Esophagus muscularis mucosa (tissue), 4 donors: ENCODE measurements around the gene UQCR10. TPM values are rescaled to one million over a fixed set of nuclear protein-coding genes. Genes with fewer than 3 reads are reported as not detected.

Experiments
- DNase-seq: peaks from one replicate; pipeline ENCODE4 v3.0.0-alpha.2; 2017; ENCODE audit errors: extremely low spot score
- H3K27ac ChIP-seq, 4 donors: fragments of 200-600 bp; sonication (generic); replicated peaks in 1 of 4; 1 replicate in 3 of 4; 2 replicates in 1 of 4; pipeline ENCODE4 v1.5.1; 2016 to 2019; ENCODE audit warnings: mild to moderate bottlenecking in 1 of 4
- H3K27me3 ChIP-seq, 4 donors: fragments of 200-600 bp; sonication (generic); one replicate each; pipeline versions ENCODE4 v1.5.1 to v1.6.0; 2016 to 2019
- H3K36me3 ChIP-seq, 4 donors: fragments of 200-600 bp; sonication (generic); one replicate each; pipeline ENCODE4 v1.5.1; 2016 to 2019
- H3K4me1 ChIP-seq, 4 donors: fragments of 200-600 bp; sonication (generic); one replicate each; pipeline ENCODE4 v1.5.1; 2016 to 2019
- H3K4me3 ChIP-seq, 4 donors: fragments of 200-600 bp; sonication (generic); 1 replicate in 2 of 4; 2 replicates in 2 of 4; pipeline ENCODE4 v1.5.1; 2016 to 2019; ENCODE audit warnings: mild to moderate bottlenecking in 4 of 4, moderate library complexity in 1 of 4
- H3K9me3 ChIP-seq, 4 donors: fragments of 200-600 bp; sonication (generic); 1 replicate in 3 of 4; 2 replicates in 1 of 4; pipeline ENCODE4 v1.5.1; 2016 to 2019
- EP300 ChIP-seq: sonication (generic); formaldehyde crosslinking; IDR thresholded peaks from one replicate; pipeline ENCODE4 v1.6.1; 2017; ENCODE audit warnings: antibody characterized with exemption
- POLR2A ChIP-seq: fragments of 450-650 bp; IDR thresholded peaks from one replicate; pipeline ENCODE4 v1.6.1; 2017; ENCODE audit warnings: antibody characterized with exemption, moderate library complexity, mild to moderate bottlenecking, low read depth
- POLR2AphosphoS5 ChIP-seq, 2 donors: sonication (generic); formaldehyde crosslinking; IDR thresholded peaks; one replicate each; pipeline ENCODE4 v1.6.1; 2017; ENCODE audit warnings: antibody characterized with exemption in 2 of 2
- WGBS: methylation state at CpG from one replicate; pipeline ENCODE4 v1.1.5; 2018; 5-methylcytosine and 5-hydroxymethylcytosine counted together
- intact Hi-C: fragments of 100-400 bp; cut with DNase I; formaldehyde crosslinking; loops from one replicate; pipeline ENCODE4 v1.15.1; 2023
- total RNA-seq, 4 donors: library from RNA; depleted of rRNA; stranded (reverse); fragments of >200 nt; gene quantifications; one replicate each; pipeline versions ENCODE4 v1.1.0 to v1.2.1, GENCODE V29; 2016
- TF ChIP-seq, protein P1 (sequence below), 3 experiments: fragments of 200-600 bp in 2 of 3; fragments of 450-650 bp in 1 of 3; sonication (generic) in 2 of 3; IDR thresholded peaks; one replicate each; pipeline ENCODE4 v1.5.1; 2017 to 2019; ENCODE audit warnings: antibody characterized with exemption in 3 of 3, mild to moderate bottlenecking in 2 of 3, moderate library complexity in 1 of 3

UQCR10 gene
- total RNA-seq, 4 donors from 2014 or later = 57.5 to 81.7 (median 59.0) TPM

DNA sequence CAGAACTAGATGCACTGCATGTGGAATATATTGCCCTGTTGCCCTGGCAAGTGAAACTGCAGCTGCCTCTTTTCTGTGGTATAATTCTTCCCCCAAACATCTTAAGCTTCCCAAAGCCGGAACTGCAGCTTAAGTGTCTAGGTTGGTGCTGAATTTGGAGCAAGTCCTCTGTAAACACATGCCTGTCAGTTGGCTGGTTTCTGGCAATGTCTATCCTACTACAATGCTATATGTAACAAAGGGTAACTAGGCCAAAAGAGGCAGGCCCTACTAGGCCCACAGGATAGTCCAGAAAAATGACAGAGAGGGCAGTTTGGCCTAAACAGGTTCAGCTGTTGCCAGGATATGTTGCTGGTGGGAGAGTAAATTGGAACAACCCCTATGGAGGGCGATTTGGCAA, 43.0 kb downstream of the UQCR10 start:
- H3K36me3 ChIP-seq = peaks cover 55 to 96% (median 92%) of the 10 kb centered on the region in 4 donors
- TF ChIP-seq, protein P1, sequence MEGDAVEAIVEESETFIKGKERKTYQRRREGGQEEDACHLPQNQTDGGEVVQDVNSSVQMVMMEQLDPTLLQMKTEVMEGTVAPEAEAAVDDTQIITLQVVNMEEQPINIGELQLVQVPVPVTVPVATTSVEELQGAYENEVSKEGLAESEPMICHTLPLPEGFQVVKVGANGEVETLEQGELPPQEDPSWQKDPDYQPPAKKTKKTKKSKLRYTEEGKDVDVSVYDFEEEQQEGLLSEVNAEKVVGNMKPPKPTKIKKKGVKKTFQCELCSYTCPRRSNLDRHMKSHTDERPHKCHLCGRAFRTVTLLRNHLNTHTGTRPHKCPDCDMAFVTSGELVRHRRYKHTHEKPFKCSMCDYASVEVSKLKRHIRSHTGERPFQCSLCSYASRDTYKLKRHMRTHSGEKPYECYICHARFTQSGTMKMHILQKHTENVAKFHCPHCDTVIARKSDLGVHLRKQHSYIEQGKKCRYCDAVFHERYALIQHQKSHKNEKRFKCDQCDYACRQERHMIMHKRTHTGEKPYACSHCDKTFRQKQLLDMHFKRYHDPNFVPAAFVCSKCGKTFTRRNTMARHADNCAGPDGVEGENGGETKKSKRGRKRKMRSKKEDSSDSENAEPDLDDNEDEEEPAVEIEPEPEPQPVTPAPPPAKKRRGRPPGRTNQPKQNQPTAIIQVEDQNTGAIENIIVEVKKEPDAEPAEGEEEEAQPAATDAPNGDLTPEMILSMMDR (IDR thresholded peaks at IDR 0.05) = no peak
- no peak for TF ChIP-seq POLR2AphosphoS5 (IDR thresholded peaks at IDR 0.05)
- no peak for TF ChIP-seq POLR2A
- TF ChIP-seq EP300 = no peak
- peak overlapping the region in 2 of 4 donors; percentile 0 to 10 for H3K27ac ChIP-seq
- intact Hi-C loops = no loop called here
- WGBS = 42% methylated on average over 2 of the region's 2 CpGs
- no peaks in the 10 kb centered on the region for H3K27me3 ChIP-seq
- no peak overlapping the region for H3K4me3 ChIP-seq
- no peak for DNase-seq
- H3K4me1 ChIP-seq = peaks cover 0 to 14% (median 12%) of the 10 kb centered on the region in 4 donors
- H3K9me3 ChIP-seq = no peaks in the 10 kb centered on the region

DNA sequence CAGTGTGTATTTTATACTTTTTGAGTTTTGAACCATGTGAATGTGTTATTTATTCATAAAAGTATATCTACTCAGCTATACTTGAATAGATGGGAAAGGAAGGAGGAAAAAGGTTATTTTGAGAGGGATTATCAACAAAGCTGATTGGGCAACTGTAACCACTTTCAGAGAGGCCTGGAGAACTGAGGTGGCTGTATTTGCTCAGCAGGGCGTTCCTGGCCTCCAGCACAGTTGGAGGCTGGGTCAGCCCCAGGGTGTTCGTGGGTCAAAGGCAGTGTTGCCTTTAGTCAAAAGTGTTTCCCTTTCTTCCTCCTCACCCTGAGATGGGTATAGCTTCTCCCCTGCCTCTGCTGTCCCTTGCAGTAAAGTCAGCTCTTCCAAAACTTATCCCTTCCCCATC, 44.2 kb downstream of the UQCR10 start:
- peaks cover 43 to 95% (median 87%) of the 10 kb centered on the region in 4 donors for H3K36me3 ChIP-seq
- TF ChIP-seq, protein P1 (IDR thresholded peaks at IDR 0.05) = no peak
- TF ChIP-seq POLR2A = no peak
- no peak for TF ChIP-seq EP300
- H3K4me1 ChIP-seq = peaks cover 1 to 22% (median 15%) of the 10 kb centered on the region in 4 donors
- no peaks in the 10 kb centered on the region for H3K27me3 ChIP-seq
- no peak for DNase-seq
- 83% methylated on average over 2 of the region's 2 CpGs for WGBS
- H3K9me3 ChIP-seq = no peaks in the 10 kb centered on the region
- H3K4me3 ChIP-seq = no peak overlapping the region
- no peak overlapping the region for H3K27ac ChIP-seq
- intact Hi-C loops = no loop called here

DNA sequence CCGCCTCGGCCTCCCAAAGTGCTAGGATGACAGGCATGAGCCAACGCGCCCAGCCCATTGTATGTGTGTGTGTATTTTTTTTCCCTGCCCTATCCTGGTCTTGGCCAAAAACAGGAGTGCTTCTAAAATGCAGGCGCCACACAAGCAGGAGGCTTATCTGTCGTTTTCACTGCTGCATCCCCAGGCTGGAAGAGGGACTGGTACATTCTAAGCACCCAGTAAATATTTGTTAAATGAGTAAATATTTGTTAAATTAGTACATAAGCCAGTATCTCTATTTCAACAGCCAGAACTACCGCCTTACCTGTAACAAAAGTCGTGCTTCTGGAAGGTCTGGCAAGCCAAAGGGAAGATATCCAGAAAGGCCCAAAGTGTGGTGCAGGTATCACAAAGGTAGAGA, 46.0 kb downstream of the UQCR10 start:
- WGBS = 96% methylated on average over 8 of the region's 8 CpGs
- no peaks in the 10 kb centered on the region for H3K27me3 ChIP-seq

DNA sequence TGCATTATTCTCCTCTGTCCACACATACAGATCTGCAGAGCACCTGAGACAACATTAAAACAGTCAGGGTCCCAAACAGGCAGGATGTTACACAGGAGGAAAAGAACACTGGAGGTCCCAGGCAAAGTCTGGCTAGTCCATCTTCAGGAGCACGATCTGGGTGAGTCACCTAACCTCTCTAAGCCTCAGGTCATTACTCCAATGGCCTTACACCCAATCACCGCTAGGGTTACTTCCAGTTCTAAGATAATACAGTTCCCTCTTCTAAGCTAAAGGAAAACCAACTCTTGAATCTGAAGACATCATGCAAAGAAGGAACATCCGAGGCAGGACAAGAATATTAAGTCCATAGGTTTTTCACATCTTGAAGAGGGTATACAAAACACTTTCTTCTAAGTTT, 46.4 kb downstream of the UQCR10 start:
- intact Hi-C loops = no loop called here

More for the DNA sequence above, 46.0 kb downstream of the UQCR10 start:
- Histone ChIP-seq H3K4me3 (no peak overlapping the region), H3K36me3 (peaks cover 36 to 95% (median 83%) of the 10 kb centered on the region in 4 donors), H3K4me1 (peaks cover 15 to 32% (median 23%) of the 10 kb centered on the region in 4 donors), H3K27ac (no peak overlapping the region), H3K9me3 (no peaks in the 10 kb centered on the region)
- intact Hi-C loops = no loop called here
- TF ChIP-seq POLR2AphosphoS5 (IDR thresholded peaks at IDR 0.05) (no peak), POLR2A (no peak), EP300 (no peak)
- TF ChIP-seq, protein P1 (IDR thresholded peaks at IDR 0.05) = no peak
- DNase-seq = no peak

More for the DNA sequence above, 46.4 kb downstream of the UQCR10 start:
- 86% methylated on average over 3 of the region's 3 CpGs for WGBS
- no peak for DNase-seq
- TF ChIP-seq, protein P1 (IDR thresholded peaks at IDR 0.05) = no peak
- TF ChIP-seq POLR2A (no peak), EP300 (no peak), POLR2AphosphoS5 (IDR thresholded peaks at IDR 0.05) (no peak)
- peaks cover 15 to 32% (median 23%) of the 10 kb centered on the region in 4 donors for H3K4me1 ChIP-seq
- H3K27me3 ChIP-seq = no peaks in the 10 kb centered on the region
- no peaks in the 10 kb centered on the region for H3K9me3 ChIP-seq
- H3K27ac ChIP-seq = no peak overlapping the region
- H3K4me3 ChIP-seq = no peak overlapping the region
- H3K36me3 ChIP-seq = peaks cover 36 to 95% (median 79%) of the 10 kb centered on the region in 4 donors
